ENCODE measurements around the gene UBA1. TPM values are rescaled to one million over a fixed set of nuclear protein-coding genes. Genes with fewer than 3 reads are reported as not detected.

The UBA1 gene
- total and polyA plus RNA-seq, 2 of the 8 experiments (the other 6 are each of a cell fraction or from before 2014, with no cell fraction given) = 313 to 458 TPM

GRCh38 chrX:47234583-47234982 is 41.0 kb downstream of the UBA1 start:
- Histone ChIP-seq H3K4me1 (replicated peaks in 1 of 4; ENCODE audit: control insufficient read depth in 3 of 4, insufficient read depth in 4 of 4, low read length in 3 of 4) (peaks cover 0 to 9% (median 5%) of the 10 kb centered on the region in 4 experiments; a peak in 4 of 7 replicates), H3K4ac (replicated peaks; ENCODE audit: insufficient read length, low read depth, low read length) (no peak overlapping the region), H4K20me1 (replicated peaks in 1 of 2; ENCODE audit: control insufficient read depth in 1 of 2, insufficient read depth in 2 of 2, low read length in 2 of 2) (no peaks in the 10 kb centered on the region), H3K79me1 (ENCODE audit: low read depth, low read length) (no peaks in the 10 kb centered on the region), H3K9ac (replicated peaks in 1 of 4; ENCODE audit: extremely low read depth in 1 of 4, low read depth in 3 of 4, low read length in 3 of 4) (no peak overlapping the region), H3K36me3 (ENCODE audit: control insufficient read depth in 2 of 4, insufficient read depth in 4 of 4, low read length in 3 of 4) (peaks cover 0 to 4% (median 0%) of the 10 kb centered on the region in 4 experiments; a peak in 3 of 8 replicates), H3K27me3 (replicated peaks in 1 of 4; ENCODE audit: control insufficient read depth in 3 of 4, extremely low read depth in 1 of 4, insufficient read depth in 3 of 4, low read length in 3 of 4) (no peaks in the 10 kb centered on the region), H3K23ac (ENCODE audit: insufficient read length) (no peak overlapping the region), H3K4me2 (ENCODE audit: insufficient read depth in 1 of 2, low read depth in 2 of 2, low read length in 2 of 2) (peak overlapping the region; percentile 65 to 82; a peak in 2 of 4 replicates), H3K23me2 (ENCODE audit: low read depth, low read length) (no peaks in the 10 kb centered on the region), H2BK5ac (ENCODE audit: low read depth, low read length) (no peak overlapping the region), H4K5ac (ENCODE audit: insufficient read length, low read depth, low read length) (no peak overlapping the region), H2BK12ac (ENCODE audit: low read depth, low read length) (no peak overlapping the region), H3K56ac (replicated peaks; ENCODE audit: insufficient read length, low read depth, low read length) (no peak overlapping the region), H2BK120ac (replicated peaks; ENCODE audit: low read depth, low read length) (no peak overlapping the region), H2BK15ac (ENCODE audit: low read length) (no peak overlapping the region), H3K4me3 (ENCODE audit: extremely low read depth in 1 of 4, insufficient read depth in 2 of 4, low read depth in 3 of 4, low read length in 4 of 4) (peak overlapping the region; percentile 63 to 88 (median 72); a peak in 6 of 8 replicates), H3K27ac (ENCODE audit: low read depth, low read length) (no peak overlapping the region), H3K9me3 (ENCODE audit: insufficient read depth in 2 of 2, low read depth in 1 of 2, low read length in 1 of 2) (no peaks in the 10 kb centered on the region), H4K91ac (replicated peaks; ENCODE audit: insufficient read length, low read length) (no peak overlapping the region), H2AK5ac (ENCODE audit: low read depth, low read length) (no peak overlapping the region), H2BK20ac (ENCODE audit: low read length) (no peak overlapping the region), H3K79me2 (ENCODE audit: control insufficient read depth in 1 of 2, insufficient read depth in 2 of 2, low read length in 2 of 2) (peaks cover 0 to 44% of the 10 kb centered on the region in 2 experiments; a peak in 3 of 4 replicates), H2AFZ (ENCODE audit: low read length) (no peak overlapping the region), H3K18ac (ENCODE audit: extremely low read depth, low read length) (no peak overlapping the region), H4K8ac (ENCODE audit: extremely low read depth, insufficient read depth, low read length) (no peak overlapping the region), H3K14ac (ENCODE audit: insufficient read length) (no peak overlapping the region)
- POLR2A ChIA-PET (ENCODE audit: partially characterized antibody) = no interaction called here
- WGBS, 2 experiments (ENCODE audit: extremely low coverage in 1 of 2, insufficient coverage in 1 of 2, insufficient read length in 1 of 2, insufficient replicate concordance in 2 of 2, low coverage in 1 of 2, low lambda C conversion rate in 2 of 2, missing lambda C conversion rate in 1 of 2) = 65% methylated on average over 3 of the region's 3 CpGs; no CpG with 5 or more reads in 1 of the 2 experiments
- DNase-seq (ENCODE audit: low read depth in 1 of 2, low spot score in 2 of 2) (no peak), FAIRE-seq (no peak)
- CTCF ChIA-PET (ENCODE audit: partially characterized antibody) = no interaction called here
- TF ChIP-seq SP2 (IDR thresholded peaks at IDR 0.05; ENCODE audit: low read length) (no peak), RXRA (IDR thresholded peaks at IDR 0.05; ENCODE audit: insufficient read depth, low read depth, low read length) (no peak), TEAD4 (IDR thresholded peaks at IDR 0.05; ENCODE audit: low read depth, low read length) (no peak), POLR2A (IDR thresholded peaks at IDR 0.05; ENCODE audit: control extremely low read depth in 1 of 2, low read depth in 2 of 2, low read length in 2 of 2) (no peak), FOSL1 (IDR thresholded peaks at IDR 0.05; ENCODE audit: insufficient read depth, low read depth, low read length) (no peak), MAFK (IDR thresholded peaks at IDR 0.05; ENCODE audit: low read depth, low read length) (no peak), ATF3 (IDR thresholded peaks at IDR 0.05; ENCODE audit: insufficient read depth, low read depth, low read length) (no peak), KDM5A (IDR thresholded peaks at IDR 0.05; ENCODE audit: low read length) (no peak), SIX5 (IDR thresholded peaks at IDR 0.05; ENCODE audit: low read depth, low read length) (no peak), SRF (IDR thresholded peaks at IDR 0.05; ENCODE audit: low read depth, low read length) (no peak), CEBPB (IDR thresholded peaks at IDR 0.05; ENCODE audit: low read depth, low read length) (no peak), CHD2 (IDR thresholded peaks at IDR 0.05; ENCODE audit: low read length) (no peak)

All from H1 (cell line).